HFFc6 (cell line): Measurements from ENCODE around the gene WIPF2. TPM values are rescaled to one million over a fixed set of nuclear protein-coding genes. Genes with fewer than 3 reads are reported as not detected.

ENCODE experiments used
- DNase-seq: peaks from one replicate; pipeline ENCODE4 v3.0.0-alpha.2; 2018
- H3K27ac Mint-ChIP-seq: 2 replicates; pipeline ENCODE4 v1.8.0; 2020; ENCODE audit warnings: mild to moderate bottlenecking, mixed read lengths
- H3K27me3 Mint-ChIP-seq: 2 replicates; pipeline ENCODE4 v1.8.0; 2021; ENCODE audit warnings: mild to moderate bottlenecking, moderate library complexity, mixed read lengths; ENCODE audit not compliant: insufficient read depth
- H3K36me3 Mint-ChIP-seq: 2 replicates; pipeline ENCODE4 v1.8.0; 2021; ENCODE audit warnings: low read depth, mixed read lengths
- H3K4me1 Mint-ChIP-seq: 2 replicates; pipeline ENCODE4 v1.8.0; 2020; ENCODE audit warnings: low read depth, mixed read lengths
- H3K4me3 Mint-ChIP-seq: 2 replicates; pipeline ENCODE4 v1.8.0; 2020; ENCODE audit warnings: mild to moderate bottlenecking, moderate library complexity, mixed read lengths
- H3K9me3 Mint-ChIP-seq: 2 replicates; pipeline ENCODE4 v1.8.0; 2020; ENCODE audit warnings: mild to moderate bottlenecking, mixed read lengths
- CTCF ChIP-seq: fragments of 200-600 bp; sonication (generic); IDR thresholded peaks from 2 replicates; pipeline ENCODE4 v1.5.0; 2021; ENCODE audit warnings: antibody characterized with exemption, mild to moderate bottlenecking
- total RNA-seq, 6 experiments: library from RNA; stranded (reverse); fragmentation: NEBNext Ultra II Directional; extraction: Animal tissue kit (Norgen Biotek cat#: 25700); gene quantifications; 2 replicates in 1 of 6; 3 replicates in 5 of 6; pipeline ENCODE4 v1.2.3, GENCODE V29; 2021

The WIPF2 gene
- total RNA-seq, 6 experiments from 2014 or later: 24.8 to 33.5 (median 29.8) TPM

DNA sequence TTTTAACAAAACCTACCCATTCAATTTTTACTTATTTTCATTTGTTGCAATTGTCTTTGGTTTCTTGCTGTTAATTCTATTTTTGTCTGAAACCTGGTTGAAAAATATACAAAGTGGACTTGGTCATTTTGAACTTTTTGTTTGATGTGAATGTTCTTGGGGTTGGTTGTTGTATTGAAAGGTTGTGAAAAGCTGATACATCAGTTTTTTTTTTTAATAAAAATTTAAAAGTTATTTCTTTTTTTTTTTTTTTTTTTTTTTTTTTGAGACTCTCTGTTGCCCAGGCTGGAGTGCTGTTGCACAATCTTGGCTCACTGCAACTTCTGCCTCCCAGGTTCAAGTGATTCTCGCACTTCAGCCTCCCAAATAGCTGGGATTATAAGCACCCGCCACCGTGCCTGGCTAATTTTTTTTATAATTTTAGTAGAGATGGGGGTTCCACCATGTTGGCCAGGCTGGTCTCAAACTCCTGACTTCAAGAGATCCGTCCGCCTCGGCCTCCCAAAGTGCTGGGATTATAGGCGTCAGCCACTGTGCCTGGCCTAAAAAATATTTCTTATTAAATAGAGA, 28.9 kb downstream of the WIPF2 start:
- H3K4me1 Mint-ChIP-seq: peaks cover 39% of the 10 kb centered on the region
- H3K36me3 Mint-ChIP-seq: no peaks in the 10 kb centered on the region
- H3K27me3 Mint-ChIP-seq: peaks cover 2% of the 10 kb centered on the region; the same call in 1 of the 2 replicates

GRCh38 chr17:40248507-40248906, 29.4 kb downstream of the WIPF2 start:
- no peak for TF ChIP-seq CTCF
- Mint-ChIP-seq H3K36me3 (no peaks in the 10 kb centered on the region), H3K9me3 (no peaks in the 10 kb centered on the region), H3K27me3 (peaks cover 2% of the 10 kb centered on the region; the same call in 1 of the 2 replicates), H3K4me3 (no peak overlapping the region), H3K4me1 (peaks cover 38% of the 10 kb centered on the region), H3K27ac (no peak overlapping the region)
- DNase-seq: no peak

More for the DNA sequence above, 28.9 kb downstream of the WIPF2 start:
- Mint-ChIP-seq H3K9me3 (no peaks in the 10 kb centered on the region), H3K4me3 (no peak overlapping the region), H3K27ac (no peak overlapping the region)
- DNase-seq: no peak
- TF ChIP-seq CTCF: no peak

DNA sequence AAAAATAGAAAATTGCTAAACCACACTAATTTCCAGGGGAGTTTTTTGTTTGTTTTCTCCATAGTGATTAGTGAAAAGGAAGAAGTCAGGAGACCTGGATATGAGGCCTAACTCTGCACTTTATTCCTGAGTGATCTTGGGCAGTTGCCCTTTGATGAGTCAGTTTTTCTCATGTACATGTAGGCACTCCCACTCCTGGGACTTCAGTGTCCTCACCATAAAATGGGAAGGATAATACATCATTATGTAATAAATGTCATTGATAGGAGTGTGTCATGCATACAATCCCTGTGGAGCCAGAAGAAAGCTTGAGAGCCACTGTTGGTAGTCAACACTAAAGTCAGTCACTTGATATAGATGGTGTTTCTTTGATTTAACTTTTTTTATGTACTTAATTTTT, 32.5 kb downstream of the WIPF2 start:
- H3K4me1 Mint-ChIP-seq: peaks cover 35% of the 10 kb centered on the region
- H3K27ac Mint-ChIP-seq: peak overlapping the region; percentile 78
- TF ChIP-seq CTCF: no peak
- peak; percentile 90 for DNase-seq
- H3K36me3 Mint-ChIP-seq: peaks cover 2% of the 10 kb centered on the region
- H3K27me3 Mint-ChIP-seq: peaks cover 2% of the 10 kb centered on the region; the same call in 1 of the 2 replicates
- no peaks in the 10 kb centered on the region for H3K9me3 Mint-ChIP-seq
- H3K4me3 Mint-ChIP-seq: peak overlapping the region; percentile 15; the same call in 1 of the 2 replicates

DNA sequence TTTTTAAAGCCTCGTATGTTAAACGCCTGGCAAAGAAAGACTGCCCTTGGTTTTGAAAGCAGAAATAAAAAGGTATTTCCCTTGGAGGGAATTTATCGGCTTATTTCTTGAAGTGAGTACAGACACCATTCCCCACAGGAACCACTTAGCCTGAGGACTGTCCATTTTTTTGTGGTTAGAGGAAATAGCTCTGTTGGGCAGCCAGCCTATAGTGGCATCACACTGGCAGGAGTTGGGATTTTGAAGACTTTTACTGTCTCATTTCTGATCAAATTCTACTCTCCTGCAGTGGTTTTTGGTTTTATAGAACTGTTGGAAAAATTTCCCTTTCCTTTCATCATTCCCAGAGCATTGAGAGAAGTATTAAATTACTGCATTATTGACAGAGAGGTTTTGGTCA, 34.5 kb downstream of the WIPF2 start:
- H3K27ac Mint-ChIP-seq: no peak overlapping the region; the same call in 1 of the 2 replicates
- no peaks in the 10 kb centered on the region for H3K9me3 Mint-ChIP-seq
- H3K27me3 Mint-ChIP-seq: peaks cover 2% of the 10 kb centered on the region; the same call in 1 of the 2 replicates
- peaks cover 33% of the 10 kb centered on the region for H3K4me1 Mint-ChIP-seq
- H3K36me3 Mint-ChIP-seq: peaks cover 5% of the 10 kb centered on the region
- no peak for DNase-seq
- TF ChIP-seq CTCF: no peak
- H3K4me3 Mint-ChIP-seq: no peak overlapping the region

GRCh38 chr17:40259505-40259904, 40.4 kb downstream of the WIPF2 start:
- Mint-ChIP-seq H3K9me3 (no peaks in the 10 kb centered on the region), H3K4me1 (peaks cover 1% of the 10 kb centered on the region; the same call in 1 of the 2 replicates), H3K27ac (no peak overlapping the region), H3K27me3 (no peaks in the 10 kb centered on the region; the same call in 1 of the 2 replicates), H3K4me3 (no peak overlapping the region), H3K36me3 (peaks cover 21% of the 10 kb centered on the region)
- no peak for TF ChIP-seq CTCF
- no peak for DNase-seq
